NCI-H2107 treated with DMSO at 0.1 percent for 48 hours (cell line): ENCODE results near the gene TSPAN5.

Source experiments
- DNase-seq: peaks from one replicate; lab custom pipeline; 2025; ENCODE audit not compliant: unreplicated experiment; lab: John Stamatoyannopoulos, UW

TSPAN5 gene

GRCh38 chr4:98620087-98620784, 38.2 kb downstream of the TSPAN5 start:
- DNase-seq = no peak

- no peak for DNase-seq
These were observed 39.2 kb downstream of the TSPAN5 start for GRCh38 chr4:98619180-98619579.

- no peak for DNase-seq
These were observed 39.7 kb downstream of the TSPAN5 start for GRCh38 chr4:98618680-98619079.

- DNase-seq = no peak
These were observed 40.9 kb downstream of the TSPAN5 start for GRCh38 chr4:98617358-98618047.

GRCh38 chr4:98615991-98616390, 42.4 kb downstream of the TSPAN5 start:
- DNase-seq = no peak

GRCh38 chr4:98614662-98615061, 43.7 kb downstream of the TSPAN5 start:
- no peak for DNase-seq

GRCh38 chr4:98614094-98614493, 44.3 kb downstream of the TSPAN5 start:
- DNase-seq = no peak

- no peak for DNase-seq
These were observed 44.8 kb downstream of the TSPAN5 start for GRCh38 chr4:98613453-98614075.

- peak; percentile 53 for DNase-seq
These were observed 45.8 kb downstream of the TSPAN5 start for GRCh38 chr4:98612318-98613250.

GRCh38 chr4:98611677-98612317, 46.6 kb downstream of the TSPAN5 start:
- no peak for DNase-seq

GRCh38 chr4:98610926-98611676, 47.3 kb downstream of the TSPAN5 start:
- no peak for DNase-seq

- DNase-seq = no peak
These were observed 48.0 kb downstream of the TSPAN5 start for GRCh38 chr4:98610431-98610830.

- no peak for DNase-seq
These were observed 48.5 kb downstream of the TSPAN5 start for GRCh38 chr4:98609934-98610333.

GRCh38 chr4:98608356-98608755, 50.1 kb downstream of the TSPAN5 start:
- DNase-seq = no peak

GRCh38 chr4:98606894-98607293, 51.5 kb downstream of the TSPAN5 start:
- no peak for DNase-seq

- DNase-seq = no peak
These were observed 53.2 kb downstream of the TSPAN5 start for GRCh38 chr4:98605216-98605615.

- no peak for DNase-seq
These were observed 53.7 kb downstream of the TSPAN5 start for GRCh38 chr4:98604723-98605122.

- no peak for DNase-seq
These were observed 54.5 kb downstream of the TSPAN5 start for GRCh38 chr4:98603683-98604521.

- DNase-seq = no peak
These were observed 56.1 kb downstream of the TSPAN5 start for GRCh38 chr4:98602270-98602669.
